G401 (cell line): Measurements from ENCODE around the gene AFF3. TPM values are rescaled to one million over a fixed set of nuclear protein-coding genes. Genes with fewer than 3 reads are reported as not detected.

Experiments
- DNase-seq: peaks from one replicate; pipeline ENCODE4 v3.0.0-alpha.2; 2015; ENCODE audit warnings: low spot score
- in situ Hi-C: cut with HindIII; loops from 2 replicates; pipeline ENCODE4 v1.10.0; 2016; ENCODE audit warnings: low sequenced_read_pairs, mixed read lengths
- total RNA-seq: library from RNA; depleted of rRNA; stranded (reverse); fragments of >200 nt; shearing (Covaris generic); gene quantifications from 2 replicates; pipeline ENCODE4 v1.2.3, GENCODE V29; 2014

Gene AFF3
- total RNA-seq, 1 experiment from 2014 or later = 3.0 TPM

DNA sequence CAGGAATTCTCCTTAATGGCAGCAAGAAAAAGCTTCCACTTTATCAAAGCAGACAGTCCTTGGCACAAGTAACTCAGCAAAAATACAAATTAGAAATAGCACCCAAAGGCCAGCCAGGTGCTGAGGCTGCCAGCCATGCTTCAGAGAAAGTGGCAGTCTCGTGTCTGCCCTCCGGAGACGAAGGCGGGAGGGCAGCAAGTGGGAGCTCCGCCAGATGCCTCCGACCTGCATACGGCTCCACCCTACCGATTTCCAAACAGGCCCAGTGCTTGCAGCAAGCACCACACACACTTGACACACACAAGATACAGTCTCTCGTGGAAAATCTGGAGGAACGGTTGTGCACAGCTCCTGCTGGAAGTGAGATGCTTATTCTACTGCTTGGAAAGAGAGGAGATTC is 517.7 kb downstream of the AFF3 start:
- peak; percentile 45 for DNase-seq
- in situ Hi-C loops = no loop called here

GRCh38 chr2:99623613-99624012 is 518.8 kb downstream of the AFF3 start:
- in situ Hi-C loops = no loop called here
- DNase-seq = no peak

DNA sequence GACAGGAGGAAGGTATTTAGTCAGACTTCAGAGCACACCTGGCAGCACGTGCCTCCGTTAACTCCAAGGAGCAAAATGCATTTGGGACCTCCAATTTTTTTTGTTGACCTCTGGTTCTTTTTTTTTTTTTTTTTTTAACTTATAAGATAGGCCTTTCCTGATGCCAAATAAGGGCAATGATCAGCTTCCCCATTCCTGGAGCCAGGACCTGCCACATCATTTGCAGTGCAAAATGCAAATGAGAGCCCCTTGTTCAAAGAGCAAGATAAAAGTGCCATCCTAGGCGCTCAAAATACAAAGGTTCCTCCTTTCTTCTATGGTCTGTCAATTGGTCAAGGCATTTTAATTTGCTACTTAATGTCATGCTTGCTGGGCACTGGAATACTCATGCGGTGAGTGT is 519.4 kb downstream of the AFF3 start:
- no peak for DNase-seq
- in situ Hi-C loops = no loop called here

DNA sequence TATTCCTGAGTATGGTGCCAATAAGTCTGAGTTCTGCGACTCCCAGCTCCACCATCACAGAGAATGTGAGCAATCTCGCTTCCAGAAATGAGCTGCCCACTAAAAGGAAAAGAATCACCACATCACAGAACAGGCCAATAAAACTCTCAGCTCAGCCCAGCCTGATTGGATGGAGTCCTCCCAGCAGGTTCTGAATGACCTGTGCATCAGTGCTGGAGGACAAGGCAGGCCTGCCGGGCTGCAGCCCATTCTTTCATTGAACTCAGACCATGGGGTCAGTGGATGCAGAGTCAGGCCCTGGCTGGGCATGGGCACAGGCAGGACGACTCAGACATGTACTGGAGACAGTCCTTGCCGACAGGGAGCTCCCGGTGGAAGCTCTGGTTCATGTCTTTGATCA is 519.9 kb downstream of the AFF3 start:
- in situ Hi-C loops = no loop called here
- DNase-seq = no peak

DNA sequence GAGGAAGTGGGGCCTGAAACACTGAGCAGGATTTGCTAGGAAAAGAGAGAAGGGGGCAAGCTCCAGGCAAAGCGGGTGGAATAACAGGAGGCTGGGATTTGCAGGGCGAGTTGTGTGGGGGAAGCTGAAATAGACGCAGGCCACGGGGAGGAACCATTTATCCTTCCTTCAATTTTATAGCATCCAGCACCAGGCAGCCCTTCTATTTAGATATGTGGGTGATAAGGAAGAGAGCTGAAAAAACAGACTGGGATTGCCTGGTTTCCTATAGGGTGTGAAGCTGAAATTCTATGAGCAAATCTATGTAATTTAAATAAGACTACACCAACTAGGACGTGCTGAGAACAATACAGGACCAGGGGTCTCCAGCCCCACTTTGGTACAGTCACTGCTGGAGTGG is 520.6 kb downstream of the AFF3 start:
- in situ Hi-C loops = no loop called here

GRCh38 chr2:99621106-99621505 is 521.3 kb downstream of the AFF3 start:
- no peak for DNase-seq
- in situ Hi-C loops = no loop called here

More for the DNA sequence above, 520.6 kb downstream of the AFF3 start:
- no peak for DNase-seq

- in situ Hi-C loops = no loop called here
- DNase-seq = peak; percentile 63
Observed at GRCh38 chr2:99619151-99619550, 523.2 kb downstream of the AFF3 start.

DNA sequence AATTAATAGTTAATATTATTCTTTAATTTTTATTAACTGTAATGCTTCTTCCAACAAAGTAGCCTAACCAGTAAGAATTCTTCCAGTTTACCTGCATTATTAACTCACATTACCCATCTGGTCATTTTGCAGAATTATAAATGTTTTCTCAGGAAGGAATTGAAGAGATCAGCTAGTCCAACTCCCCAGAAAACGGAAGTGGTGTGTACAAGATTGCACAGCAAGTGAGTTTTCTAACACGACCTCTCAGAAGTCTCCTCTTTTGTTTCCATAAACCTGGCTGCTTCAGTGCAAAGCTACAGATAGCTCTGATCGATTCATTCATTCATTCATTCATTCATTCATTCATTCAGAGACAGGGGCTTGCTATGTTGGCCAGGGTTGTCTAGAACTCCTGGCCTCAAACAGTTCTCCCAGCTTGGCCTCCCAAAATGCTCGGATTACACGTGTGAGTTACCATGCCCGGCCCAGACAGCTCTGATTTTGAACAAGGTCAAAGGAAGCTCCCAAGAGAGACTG is 523.8 kb downstream of the AFF3 start:
- in situ Hi-C loops = no loop called here
- DNase-seq = no peak

DNA sequence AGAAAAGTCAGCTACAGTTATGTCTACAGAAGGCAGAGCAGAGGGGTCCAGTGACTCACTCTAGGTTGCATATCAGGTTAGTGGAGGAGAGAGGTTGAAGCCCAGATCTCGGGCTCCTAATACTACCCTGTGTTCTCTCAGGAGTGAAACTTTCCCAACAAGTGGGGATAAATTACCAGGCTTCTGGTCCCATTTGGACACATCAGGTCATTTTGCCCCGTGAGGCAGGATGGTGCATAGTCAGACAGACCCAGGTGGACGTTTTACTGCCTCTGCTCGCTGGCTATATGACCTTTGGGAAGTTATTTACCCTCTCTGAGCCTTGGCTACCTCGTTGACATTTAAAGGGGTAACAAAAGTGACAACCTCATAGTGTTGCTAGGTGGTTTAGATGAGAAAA is 524.6 kb downstream of the AFF3 start:
- in situ Hi-C loops = no loop called here
- DNase-seq = no peak

DNA sequence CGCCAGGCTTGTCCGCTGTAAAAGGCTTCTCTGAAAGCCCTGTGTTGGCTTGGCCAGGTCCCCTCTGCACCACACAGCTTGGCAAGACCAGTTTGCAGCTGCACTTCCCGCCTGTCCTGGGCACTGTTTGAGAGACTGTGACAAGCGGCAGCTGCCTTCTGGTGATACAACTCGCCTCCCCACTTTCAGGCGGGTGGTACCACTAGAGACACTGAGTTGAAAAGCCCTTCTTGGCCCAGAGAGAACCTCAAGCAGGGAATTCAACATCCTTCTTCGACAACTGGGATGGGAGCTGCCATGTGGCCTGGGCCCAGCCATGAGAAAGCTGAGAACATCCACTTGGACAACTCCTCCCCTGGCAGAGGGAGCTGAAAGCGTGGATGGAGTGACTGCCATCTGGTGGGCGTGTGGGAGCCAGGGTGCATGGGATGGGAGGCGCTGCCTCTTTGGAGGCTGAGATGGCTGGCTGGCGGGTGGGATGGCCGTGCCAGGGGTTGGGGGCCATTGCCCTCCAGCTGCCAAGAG is 527.1 kb downstream of the AFF3 start:
- no peak for DNase-seq
- in situ Hi-C loops = no loop called here

- DNase-seq = no peak
- in situ Hi-C loops = no loop called here
Observed at GRCh38 chr2:99613980-99614379, 528.4 kb downstream of the AFF3 start.

- DNase-seq = peak; percentile 71
- in situ Hi-C loops = no loop called here
Observed at GRCh38 chr2:99611786-99612185, 530.6 kb downstream of the AFF3 start.

- in situ Hi-C loops = no loop called here
- DNase-seq = no peak
Observed at GRCh38 chr2:99611034-99611433, 531.4 kb downstream of the AFF3 start.

DNA sequence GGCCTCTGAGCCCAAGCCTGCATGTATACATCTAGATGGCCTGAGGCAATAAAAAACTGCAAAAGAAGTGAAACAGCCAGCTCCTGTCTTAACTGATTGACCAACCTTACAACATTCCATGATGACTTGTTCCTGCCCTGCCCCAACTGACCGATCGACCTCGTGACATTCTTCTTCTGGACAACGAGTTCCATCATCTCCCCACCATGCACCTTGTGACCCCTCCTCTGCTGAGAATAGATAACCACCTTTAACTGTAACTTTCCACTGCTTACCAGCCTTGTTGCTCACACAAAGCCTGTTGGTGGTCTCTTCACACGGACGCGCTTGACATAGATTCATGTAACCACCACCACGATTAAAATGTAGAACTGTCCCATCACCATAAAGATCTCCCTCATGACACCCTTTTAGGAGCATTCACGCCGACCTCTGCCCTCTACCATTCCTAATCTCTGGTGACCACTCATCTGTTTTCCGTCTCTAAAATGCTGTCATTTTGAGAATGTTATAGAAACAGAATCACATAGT is 532.5 kb downstream of the AFF3 start:
- in situ Hi-C loops = no loop called here
- no peak for DNase-seq

- DNase-seq = no peak
- in situ Hi-C loops = no loop called here
Observed at GRCh38 chr2:99608861-99609260, 533.5 kb downstream of the AFF3 start.

DNA sequence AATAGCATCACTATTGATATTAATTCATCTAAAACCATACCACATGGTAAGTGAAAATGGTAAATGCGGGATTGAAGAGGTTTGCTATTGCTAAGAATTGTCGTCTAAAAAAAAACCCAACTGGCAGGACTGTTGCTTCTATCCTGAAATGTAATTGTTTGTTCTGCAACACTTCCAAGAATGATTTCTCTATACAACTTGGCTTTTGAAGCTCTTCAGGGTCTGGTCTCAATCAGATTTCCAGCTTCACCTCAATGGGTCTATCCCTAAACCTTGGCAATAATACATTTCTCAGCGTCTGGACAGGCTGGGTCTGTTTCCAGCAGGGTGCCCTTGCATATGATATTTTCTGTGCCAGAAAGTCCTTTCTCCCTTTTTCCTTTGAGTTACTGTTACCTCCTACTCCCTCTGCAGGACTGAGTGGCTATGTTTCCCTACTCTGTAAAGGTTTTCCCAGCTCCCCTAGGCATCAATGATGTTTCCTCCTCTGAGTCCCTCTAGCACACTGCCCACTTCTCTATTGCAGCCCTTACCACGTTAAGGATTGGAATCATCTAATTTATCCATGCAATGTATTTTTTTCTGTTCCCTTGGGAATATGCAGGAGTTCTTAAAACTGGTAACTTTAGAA is 534.4 kb downstream of the AFF3 start:
- in situ Hi-C loops = no loop called here
- DNase-seq = peak; percentile 55

- in situ Hi-C loops = no loop called here
- peak; percentile 33 for DNase-seq
Observed at GRCh38 chr2:99607454-99607853, 534.9 kb downstream of the AFF3 start.

DNA sequence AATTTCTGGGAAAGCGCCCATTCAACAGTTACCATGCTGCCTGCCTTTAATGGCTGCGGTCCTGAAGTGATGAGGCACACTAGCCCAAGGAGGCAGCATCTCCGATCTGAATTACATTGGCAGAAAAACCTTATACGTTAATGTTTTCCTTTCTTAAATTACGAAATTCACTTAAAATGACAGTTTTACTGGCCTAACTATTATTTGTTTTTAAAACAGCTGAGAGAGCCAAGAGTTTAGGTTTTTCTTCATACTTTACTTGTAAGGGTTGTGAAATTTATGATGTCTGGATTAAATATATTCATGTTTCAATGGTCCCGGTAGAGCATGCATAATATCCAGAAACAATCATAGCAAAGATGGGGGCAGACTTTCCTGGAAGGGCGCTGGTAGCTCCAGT is 537.4 kb downstream of the AFF3 start:
- in situ Hi-C loops = no loop called here
- no peak for DNase-seq

GRCh38 chr2:99602476-99602875 is 539.9 kb downstream of the AFF3 start:
- in situ Hi-C loops = no loop called here
- DNase-seq = no peak

DNA sequence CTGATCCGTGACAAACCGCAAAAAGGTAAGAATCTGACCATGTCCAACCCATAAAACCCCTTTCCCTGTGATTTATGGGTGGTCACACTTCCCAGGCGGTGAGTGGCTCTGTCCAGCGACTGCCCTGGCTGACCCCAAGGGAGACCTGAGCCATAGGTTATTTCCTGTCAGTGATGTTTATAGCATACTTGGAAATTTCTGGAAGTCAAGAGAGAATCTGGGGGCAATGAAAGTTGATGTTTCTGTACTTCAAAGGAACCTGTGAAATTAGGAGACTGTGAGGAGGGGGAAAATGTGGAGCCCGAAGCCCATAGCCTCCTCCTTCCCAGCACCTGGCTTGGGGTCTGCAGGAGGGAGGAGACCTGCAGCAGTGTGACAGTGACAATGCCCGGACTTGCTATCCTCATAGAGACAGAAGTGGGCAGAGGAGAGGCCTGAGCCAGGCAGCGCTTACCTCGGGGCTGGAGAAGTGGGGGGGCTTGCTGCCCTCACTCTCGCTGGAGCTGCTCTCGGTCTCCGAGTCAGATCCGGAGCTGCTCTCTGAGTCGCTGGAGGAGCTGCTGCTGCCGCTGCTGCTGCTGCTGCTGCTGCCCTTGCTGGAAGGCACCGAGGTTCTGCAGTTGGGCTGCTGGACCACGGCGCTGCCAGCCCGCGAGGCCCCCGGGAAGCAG is 541.3 kb downstream of the AFF3 start:
- in situ Hi-C loops = no loop called here
- no peak for DNase-seq
